ENCODE data around the gene SPESP1.

DNA sequence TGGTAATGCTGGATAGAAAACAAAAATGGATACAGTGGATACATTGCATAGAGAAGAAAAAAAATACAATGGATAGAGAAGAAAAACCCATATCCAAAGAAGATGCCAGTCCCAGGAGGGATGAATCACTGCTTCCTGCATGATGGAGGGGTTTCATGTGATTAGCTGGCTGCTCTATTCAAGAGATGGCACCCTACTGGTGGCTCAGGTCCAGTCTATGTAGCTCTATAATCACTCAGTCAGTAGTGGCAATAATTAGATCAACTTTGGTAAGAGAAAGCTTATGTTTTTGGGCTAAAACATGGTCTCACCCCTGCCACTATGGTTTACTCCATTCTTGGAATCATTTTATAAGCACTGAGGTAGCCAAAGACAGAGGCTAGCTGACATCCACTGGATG lies 50.5 kb downstream of the SPESP1 start:
- TF ChIP-seq, protein P1, sequence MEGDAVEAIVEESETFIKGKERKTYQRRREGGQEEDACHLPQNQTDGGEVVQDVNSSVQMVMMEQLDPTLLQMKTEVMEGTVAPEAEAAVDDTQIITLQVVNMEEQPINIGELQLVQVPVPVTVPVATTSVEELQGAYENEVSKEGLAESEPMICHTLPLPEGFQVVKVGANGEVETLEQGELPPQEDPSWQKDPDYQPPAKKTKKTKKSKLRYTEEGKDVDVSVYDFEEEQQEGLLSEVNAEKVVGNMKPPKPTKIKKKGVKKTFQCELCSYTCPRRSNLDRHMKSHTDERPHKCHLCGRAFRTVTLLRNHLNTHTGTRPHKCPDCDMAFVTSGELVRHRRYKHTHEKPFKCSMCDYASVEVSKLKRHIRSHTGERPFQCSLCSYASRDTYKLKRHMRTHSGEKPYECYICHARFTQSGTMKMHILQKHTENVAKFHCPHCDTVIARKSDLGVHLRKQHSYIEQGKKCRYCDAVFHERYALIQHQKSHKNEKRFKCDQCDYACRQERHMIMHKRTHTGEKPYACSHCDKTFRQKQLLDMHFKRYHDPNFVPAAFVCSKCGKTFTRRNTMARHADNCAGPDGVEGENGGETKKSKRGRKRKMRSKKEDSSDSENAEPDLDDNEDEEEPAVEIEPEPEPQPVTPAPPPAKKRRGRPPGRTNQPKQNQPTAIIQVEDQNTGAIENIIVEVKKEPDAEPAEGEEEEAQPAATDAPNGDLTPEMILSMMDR (IDR thresholded peaks at IDR 0.05) = no peak
- TF ChIP-seq POLR2AphosphoS5 (IDR thresholded peaks at IDR 0.05) = no peak

All from prostate gland (tissue), 2 donors.